Measurements from ENCODE around the gene STRN3. TPM values are rescaled to one million over a fixed set of nuclear protein-coding genes. Genes with fewer than 3 reads are reported as not detected.

The STRN3 gene
- total RNA-seq, 1 donor from 2014 or later = 42.7 TPM

- Mint-ChIP-seq H3K4me3 (ENCODE audit: unreplicated experiment) (no peak overlapping the region), H3K27ac (ENCODE audit: unreplicated experiment) (no peak overlapping the region), H3K36me3 (ENCODE audit: low read depth, unreplicated experiment) (no peaks in the 10 kb centered on the region), H3K9me3 (ENCODE audit: unreplicated experiment) (no peaks in the 10 kb centered on the region), H3K27me3 (ENCODE audit: unreplicated experiment) (no peaks in the 10 kb centered on the region), H3K4me1 (ENCODE audit: unreplicated experiment) (peaks cover 8% of the 10 kb centered on the region)
- DNase-seq (ENCODE audit: low spot score) = no peak
- TF ChIP-seq CTCF (IDR thresholded peaks at IDR 0.05; ENCODE audit: unreplicated experiment) = no peak
Measured at GRCh38 chr14:30861200-30861599, 165.0 kb downstream of the STRN3 start.

GRCh38 chr14:30855345-30856037, 170.7 kb downstream of the STRN3 start:
- Mint-ChIP-seq H3K27me3 (ENCODE audit: unreplicated experiment) (no peaks in the 10 kb centered on the region), H3K4me3 (ENCODE audit: unreplicated experiment) (no peak overlapping the region), H3K27ac (ENCODE audit: unreplicated experiment) (no peak overlapping the region), H3K4me1 (ENCODE audit: unreplicated experiment) (no peaks in the 10 kb centered on the region), H3K9me3 (ENCODE audit: unreplicated experiment) (no peaks in the 10 kb centered on the region), H3K36me3 (ENCODE audit: low read depth, unreplicated experiment) (no peaks in the 10 kb centered on the region)
- TF ChIP-seq CTCF (IDR thresholded peaks at IDR 0.05; ENCODE audit: unreplicated experiment) = no peak
- no peak for DNase-seq (ENCODE audit: low spot score)

- Mint-ChIP-seq H3K4me3 (ENCODE audit: unreplicated experiment) (no peak overlapping the region), H3K4me1 (ENCODE audit: unreplicated experiment) (no peaks in the 10 kb centered on the region), H3K9me3 (ENCODE audit: unreplicated experiment) (no peaks in the 10 kb centered on the region), H3K27me3 (ENCODE audit: unreplicated experiment) (peaks cover under 1% of the 10 kb centered on the region), H3K27ac (ENCODE audit: unreplicated experiment) (no peak overlapping the region), H3K36me3 (ENCODE audit: low read depth, unreplicated experiment) (no peaks in the 10 kb centered on the region)
- DNase-seq (ENCODE audit: low spot score) = no peak
- no peak for TF ChIP-seq CTCF (IDR thresholded peaks at IDR 0.05; ENCODE audit: unreplicated experiment)
Measured at GRCh38 chr14:30854492-30854891, 171.7 kb downstream of the STRN3 start.

GRCh38 chr14:30853946-30854345, 172.2 kb downstream of the STRN3 start:
- no peaks in the 10 kb centered on the region for H3K4me1 Mint-ChIP-seq (ENCODE audit: unreplicated experiment)
- H3K36me3 Mint-ChIP-seq (ENCODE audit: low read depth, unreplicated experiment) = no peaks in the 10 kb centered on the region
- no peak overlapping the region for H3K27ac Mint-ChIP-seq (ENCODE audit: unreplicated experiment)
- peaks cover 4% of the 10 kb centered on the region for H3K27me3 Mint-ChIP-seq (ENCODE audit: unreplicated experiment)
- TF ChIP-seq CTCF (IDR thresholded peaks at IDR 0.05; ENCODE audit: unreplicated experiment) = no peak
- H3K9me3 Mint-ChIP-seq (ENCODE audit: unreplicated experiment) = no peaks in the 10 kb centered on the region
- no peak for DNase-seq (ENCODE audit: low spot score)
- no peak overlapping the region for H3K4me3 Mint-ChIP-seq (ENCODE audit: unreplicated experiment)

- no peak overlapping the region for H3K27ac Mint-ChIP-seq (ENCODE audit: unreplicated experiment)
- DNase-seq (ENCODE audit: low spot score) = no peak
- peaks cover 4% of the 10 kb centered on the region for H3K27me3 Mint-ChIP-seq (ENCODE audit: unreplicated experiment)
- H3K9me3 Mint-ChIP-seq (ENCODE audit: unreplicated experiment) = no peaks in the 10 kb centered on the region
- no peaks in the 10 kb centered on the region for H3K36me3 Mint-ChIP-seq (ENCODE audit: low read depth, unreplicated experiment)
- H3K4me1 Mint-ChIP-seq (ENCODE audit: unreplicated experiment) = no peaks in the 10 kb centered on the region
- no peak for TF ChIP-seq CTCF (IDR thresholded peaks at IDR 0.05; ENCODE audit: unreplicated experiment)
- H3K4me3 Mint-ChIP-seq (ENCODE audit: unreplicated experiment) = no peak overlapping the region
Measured at GRCh38 chr14:30849983-30850382, 176.2 kb downstream of the STRN3 start.
